Body of pancreas (tissue), 4 donors: Measurements from ENCODE around the gene SLC4A1AP. TPM values are rescaled to one million over a fixed set of nuclear protein-coding genes. Genes with fewer than 3 reads are reported as not detected.
A peak's percentile ranks its signal among the peaks of the same experiment; 100 is the strongest.
"Not testable (repeated sequence)": the region's sequence is repeated elsewhere in the genome, so short reads cannot be mapped to it uniquely, and the experiment has no call there.

Source experiments
- ATAC-seq: fragments of 150-250 bp; one replicate; pipeline ENCODE4 v1.9.1; 2016
- DNase-seq, 4 donors: peaks; one replicate each; pipeline ENCODE4 v3.0.0-alpha.2; 2019
- H3K27ac ChIP-seq, 4 donors: fragments of 200-600 bp; sonication (generic); 1 replicate in 3 of 4; 2 replicates in 1 of 4; pipeline versions ENCODE4 v1.5.1 to v1.6.1; 2016 to 2019; ENCODE audit warnings: mild to moderate bottlenecking in 1 of 4, mixed read lengths in 1 of 4, moderate library complexity in 1 of 4
- H3K27me3 ChIP-seq, 2 donors: fragments of 200-600 bp; sonication (generic); one replicate each; pipeline ENCODE4 v1.6.0; 2016; ENCODE audit warnings: mild to moderate bottlenecking in 1 of 2
- H3K36me3 ChIP-seq, 2 donors: fragments of 200-600 bp; sonication (generic); replicated peaks in 1 of 2; 2 replicates each; pipeline ENCODE4 v1.5.1; 2016; ENCODE audit warnings: low read depth in 2 of 2; ENCODE audit not compliant: insufficient read depth in 1 of 2
- H3K4me1 ChIP-seq: fragments of 200-600 bp; sonication (generic); one replicate; pipeline ENCODE4 v1.6.0; 2016
- H3K4me3 ChIP-seq, 2 donors: fragments of 200-600 bp; sonication (generic); 1 replicate in 1 of 2; 2 replicates in 1 of 2; pipeline ENCODE4 v1.5.1; 2016 to 2019
- H3K9me3 ChIP-seq, 3 donors: fragments of 200-600 bp; sonication (generic); 1 replicate in 2 of 3; 2 replicates in 1 of 3; pipeline ENCODE4 v1.5.1; 2016
- POLR2A ChIP-seq, 3 donors: fragments of 450-650 bp; IDR thresholded peaks; one replicate each; pipeline ENCODE4 v1.6.1; 2016; ENCODE audit warnings: antibody characterized with exemption in 3 of 3, mild to moderate bottlenecking in 2 of 3
- WGBS, 2 donors: methylation state at CpG; one replicate each; pipeline ENCODE4 v1.1.5; 2017; 5-methylcytosine and 5-hydroxymethylcytosine counted together
- intact Hi-C: fragments of 100-400 bp; cut with DNase I; formaldehyde crosslinking; loops from one replicate; pipeline ENCODE4 v1.15.1; 2023
- total RNA-seq, 2 donors: library from RNA; depleted of rRNA; stranded (reverse); fragments of >200 nt; gene quantifications; one replicate each; pipeline ENCODE4 v1.1.0, GENCODE V29; 2016
- TF ChIP-seq, protein P1 (sequence below), 7 experiments: fragments of 450-650 bp in 4 of 7; fragments of 200-600 bp in 3 of 7; sonication (generic) in 3 of 7; IDR thresholded peaks; one replicate each; pipeline ENCODE4 v1.5.1; 2016 to 2019; ENCODE audit warnings: antibody characterized with exemption in 7 of 7

The SLC4A1AP gene
- total RNA-seq, 2 donors from 2014 or later: 15.6 to 22.4 TPM

- TF ChIP-seq POLR2A (IDR thresholded peaks at IDR 0.05): no peak
- TF ChIP-seq, protein P1, sequence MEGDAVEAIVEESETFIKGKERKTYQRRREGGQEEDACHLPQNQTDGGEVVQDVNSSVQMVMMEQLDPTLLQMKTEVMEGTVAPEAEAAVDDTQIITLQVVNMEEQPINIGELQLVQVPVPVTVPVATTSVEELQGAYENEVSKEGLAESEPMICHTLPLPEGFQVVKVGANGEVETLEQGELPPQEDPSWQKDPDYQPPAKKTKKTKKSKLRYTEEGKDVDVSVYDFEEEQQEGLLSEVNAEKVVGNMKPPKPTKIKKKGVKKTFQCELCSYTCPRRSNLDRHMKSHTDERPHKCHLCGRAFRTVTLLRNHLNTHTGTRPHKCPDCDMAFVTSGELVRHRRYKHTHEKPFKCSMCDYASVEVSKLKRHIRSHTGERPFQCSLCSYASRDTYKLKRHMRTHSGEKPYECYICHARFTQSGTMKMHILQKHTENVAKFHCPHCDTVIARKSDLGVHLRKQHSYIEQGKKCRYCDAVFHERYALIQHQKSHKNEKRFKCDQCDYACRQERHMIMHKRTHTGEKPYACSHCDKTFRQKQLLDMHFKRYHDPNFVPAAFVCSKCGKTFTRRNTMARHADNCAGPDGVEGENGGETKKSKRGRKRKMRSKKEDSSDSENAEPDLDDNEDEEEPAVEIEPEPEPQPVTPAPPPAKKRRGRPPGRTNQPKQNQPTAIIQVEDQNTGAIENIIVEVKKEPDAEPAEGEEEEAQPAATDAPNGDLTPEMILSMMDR (IDR thresholded peaks at IDR 0.05): no peak
- Histone ChIP-seq H3K27ac (no peak overlapping the region), H3K4me1 (peaks cover 4% of the 10 kb centered on the region), H3K4me3 (no peak overlapping the region), H3K27me3 (no peaks in the 10 kb centered on the region), H3K36me3 (peaks cover 4 to 11% of the 10 kb centered on the region in 2 donors), H3K9me3 (no peaks in the 10 kb centered on the region)
- no peak for ATAC-seq
- intact Hi-C loops: no loop called here
- 73 to 82% methylated on average over 3 of the region's 3 CpGs for WGBS, 2 donors
- DNase-seq: no peak
Observed at GRCh38 chr2:27622921-27623384, 40.7 kb upstream of the SLC4A1AP start.

DNA sequence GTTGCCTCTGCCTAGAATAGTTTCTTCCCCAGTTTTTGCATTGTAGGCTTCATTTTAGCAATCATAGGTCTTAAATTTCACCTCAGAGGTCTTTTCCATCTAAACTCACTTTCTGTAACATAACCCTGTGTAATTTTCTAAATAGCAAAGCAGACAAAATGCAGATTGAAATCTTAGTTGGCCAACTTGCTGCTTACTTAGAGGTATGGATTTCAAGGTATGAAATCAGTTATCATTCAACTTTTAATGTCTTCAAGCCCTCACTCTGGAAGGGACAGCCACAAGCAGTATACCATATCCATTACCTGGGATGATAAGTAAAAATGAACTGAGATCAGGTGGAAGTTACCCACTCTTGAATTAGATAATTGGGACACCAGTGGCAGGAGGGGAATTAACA is 38.7 kb upstream of the SLC4A1AP start:
- intact Hi-C loops: no loop called here
- peaks cover 14% of the 10 kb centered on the region for H3K4me1 ChIP-seq
- H3K27ac ChIP-seq: no peak overlapping the region
- H3K27me3 ChIP-seq: no peaks in the 10 kb centered on the region
- DNase-seq (no peak), ATAC-seq (no peak)
- H3K36me3 ChIP-seq: peaks cover 4 to 6% of the 10 kb centered on the region in 2 donors
- TF ChIP-seq POLR2A (IDR thresholded peaks at IDR 0.05): no peak
- TF ChIP-seq, protein P1 (IDR thresholded peaks at IDR 0.05): no peak
- no peak overlapping the region for H3K4me3 ChIP-seq
- H3K9me3 ChIP-seq: no peaks in the 10 kb centered on the region

DNA sequence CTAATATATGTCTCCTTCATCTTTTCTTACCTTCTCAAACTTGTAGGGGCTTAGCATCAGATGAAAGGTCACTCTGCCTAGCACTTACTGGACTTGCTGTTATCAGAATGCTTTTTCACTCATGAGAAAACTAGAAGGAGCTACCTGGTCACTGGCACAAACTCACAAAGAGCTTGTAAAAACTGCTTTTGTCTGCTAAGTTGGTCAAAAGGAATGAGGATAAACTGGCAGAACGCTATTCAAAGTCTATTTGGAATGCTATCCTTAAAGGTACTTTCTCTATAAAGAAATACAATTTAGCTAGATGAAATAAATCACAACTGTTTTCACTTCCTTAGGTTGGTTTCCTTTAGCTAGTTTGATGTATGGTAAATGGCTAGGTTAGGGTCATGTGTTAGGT is 37.4 kb upstream of the SLC4A1AP start:
- H3K27me3 ChIP-seq, DNase-seq, ATAC-seq, H3K9me3 ChIP-seq, H3K4me3 ChIP-seq, H3K36me3 ChIP-seq, intact Hi-C loops: not testable (repeated sequence)
- Histone ChIP-seq H3K27ac (peak overlapping the region in 1 of 4 donors; percentile 14), H3K4me1 (peaks cover 19% of the 10 kb centered on the region)
- WGBS, 2 donors: 88 to 100% methylated on average over 1 of the region's 1 CpG

GRCh38 chr2:27626921-27627320 is 36.8 kb upstream of the SLC4A1AP start:
- H3K4me1 ChIP-seq: peaks cover 19% of the 10 kb centered on the region
- H3K27me3 ChIP-seq, H3K9me3 ChIP-seq, H3K36me3 ChIP-seq, intact Hi-C loops, ATAC-seq, H3K4me3 ChIP-seq: not testable (repeated sequence)
- WGBS, 2 donors: 65 to 71% methylated on average over 3 of the region's 3 CpGs
- peak overlapping the region in 1 of 4 donors; percentile 14 for H3K27ac ChIP-seq
- peak in 1 of 4 donors; percentile 3 for DNase-seq

GRCh38 chr2:27627963-27628766 is 35.5 kb upstream of the SLC4A1AP start:
- Histone ChIP-seq H3K27me3 (no peaks in the 10 kb centered on the region), H3K36me3 (peaks cover 0 to 8% of the 10 kb centered on the region in 2 donors), H3K4me3 (peak overlapping the region; percentile 86 to 90), H3K27ac (peak overlapping the region in 3 of 4 donors; percentile 70 to 76 (median 71)), H3K4me1 (peaks cover 19% of the 10 kb centered on the region), H3K9me3 (no peaks in the 10 kb centered on the region)
- DNase-seq: peak; percentile 16 to 37 (median 26)
- intact Hi-C loops: no loop called here
- 2 to 9% methylated on average over 3 to 18 of the region's 21 CpGs for WGBS, 2 donors
- ATAC-seq: peak; percentile 64
- no peak for TF ChIP-seq POLR2A (IDR thresholded peaks at IDR 0.05)

- peaks cover 19% of the 10 kb centered on the region for H3K4me1 ChIP-seq
- TF ChIP-seq POLR2A (IDR thresholded peaks at IDR 0.05): peak; percentile 28 to 83 (median 76)
- TF ChIP-seq, protein P1 (IDR thresholded peaks at IDR 0.05): no peak
- intact Hi-C loops: no loop called here
- peak; percentile 74 to 87 (median 82) for DNase-seq
- H3K27ac ChIP-seq: peak within 1 kb of the TSS in 3 of 4 donors; percentile 70 to 76 (median 71)
- H3K36me3 ChIP-seq: peaks cover 0 to 8% of the 10 kb centered on the region in 2 donors
- ATAC-seq: peak; percentile 93
- WGBS, 2 donors: 0% methylated on average over 41 to 44 of the region's 44 CpGs
- no peaks in the 10 kb centered on the region for H3K9me3 ChIP-seq
- H3K4me3 ChIP-seq: peak within 1 kb of the TSS; percentile 86 to 90
- no peaks in the 10 kb centered on the region for H3K27me3 ChIP-seq
Observed at GRCh38 chr2:27628767-27629709, 34.7 kb upstream of the SLC4A1AP start, which contains the start of the genes CCDC121 and GPN1. TSS of gene CCDC121 (minus strand) at chr2:27629012. CDS start at chr2:27627799, 1,213 bp downstream. TSS of gene GPN1 (plus strand) at chr2:27629050. CDS start at chr2:27629059, 9 bp downstream.

DNA sequence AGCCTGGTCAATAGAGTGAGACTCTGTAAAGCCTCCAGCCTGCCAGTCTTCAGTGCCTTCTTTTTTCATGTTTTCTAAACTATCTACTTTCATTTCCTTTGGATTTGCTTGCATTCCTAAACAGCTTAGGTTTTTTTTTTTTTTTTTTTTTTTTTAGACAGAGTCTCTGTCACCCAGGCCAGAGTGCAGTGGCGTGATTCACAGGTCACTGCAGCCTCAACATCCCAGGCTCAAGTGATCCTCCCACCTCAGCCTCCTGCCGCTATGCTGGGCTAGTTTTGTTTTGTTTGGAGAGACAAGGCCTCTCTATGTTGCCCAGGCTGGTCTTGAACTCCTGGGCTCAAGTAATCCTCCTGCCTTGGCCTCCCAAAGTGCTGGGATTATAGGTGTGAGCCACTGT is 33.4 kb upstream of the SLC4A1AP start:
- WGBS, 2 donors: 91 to 94% methylated on average over 2 of the region's 2 CpGs
- H3K4me3 ChIP-seq, H3K27ac ChIP-seq: not testable (repeated sequence)

More for the DNA sequence above, 33.4 kb upstream of the SLC4A1AP start:
- Histone ChIP-seq H3K4me1 (peaks cover 19% of the 10 kb centered on the region), H3K36me3 (peaks cover 0 to 16% of the 10 kb centered on the region in 2 donors)
- DNase-seq, H3K9me3 ChIP-seq, intact Hi-C loops, ATAC-seq, H3K27me3 ChIP-seq: not testable (repeated sequence)
